GM12891 (cell line): ENCODE measurements around the gene LRMDA.

Experiments used
- PAX5 ChIP-seq: IDR thresholded peaks from 2 replicates; pipeline ENCODE4 v1.6.1; 2011; ENCODE audit warnings: low read length, moderate library complexity, mild to moderate bottlenecking; ENCODE audit not compliant: insufficient read depth, severe bottlenecking
- POLR2A ChIP-seq: IDR thresholded peaks from 2 replicates; pipeline ENCODE4 v1.6.1; 2011; ENCODE audit warnings: low read depth, low read length, control low read depth
- POLR2AphosphoS5 ChIP-seq: IDR thresholded peaks from 2 replicates; pipeline ENCODE4 v1.6.1; 2011; ENCODE audit warnings: low read depth, low read length, control low read depth
- POU2F2 ChIP-seq: IDR thresholded peaks from 2 replicates; pipeline ENCODE4 v1.6.1; 2011; ENCODE audit warnings: low read depth, mild to moderate bottlenecking, control low read depth, low read length, moderate library complexity
- SPI1 ChIP-seq: IDR thresholded peaks from 2 replicates; pipeline ENCODE4 v1.6.1; 2011; ENCODE audit warnings: low read depth, low read length, control low read depth
- TAF1 ChIP-seq: IDR thresholded peaks from 2 replicates; pipeline ENCODE4 v1.6.1; 2011; ENCODE audit warnings: low read depth, low read length, control low read depth

- TF ChIP-seq POLR2AphosphoS5 (no peak), POLR2A (no peak), TAF1 (no peak), PAX5 (no peak), POU2F2 (no peak), SPI1 (no peak)
These were observed 394.2 kb downstream of the LRMDA start for GRCh38 chr10:75825661-75826060.
